Activated CD8-positive, alpha-beta memory T cell treated with anti-CD3 and anti-CD28 coated beads, Interleukin-2, amount 50 U/mL, for 4 hours (primary cell): ENCODE data around the gene DHX29.
"Not testable (repeated sequence)": the region's sequence is repeated elsewhere in the genome, so short reads cannot be mapped to it uniquely, and the experiment has no call there.

Experiments
- DNase-seq: peaks from one replicate; pipeline ENCODE4 v3.0.0-alpha.2; 2020

Gene DHX29

GRCh38 chr5:55307383-55308253 lies at the start of gene DHX29, which contains the start of gene MTREX:
Gene DHX29, minus strand, starts transcription at chr5:55307694. Its CDS starts 121 bp downstream, at chr5:55307573.
Gene MTREX, plus strand, starts transcription at chr5:55307989. Its CDS starts 25 bp downstream, at chr5:55308014.
- peak; percentile 84 for DNase-seq

GRCh38 chr5:55356896-55357295 lies 49.4 kb upstream of the DHX29 start:
- no peak for DNase-seq

GRCh38 chr5:55350754-55351153 lies 43.3 kb upstream of the DHX29 start:
- no peak for DNase-seq

- no peak for DNase-seq
Measured at GRCh38 chr5:55347786-55348185, 40.3 kb upstream of the DHX29 start.

GRCh38 chr5:55345327-55345726 lies 37.8 kb upstream of the DHX29 start:
- DNase-seq = no peak

- peak; percentile 64 for DNase-seq
Measured at GRCh38 chr5:55344392-55344992, 37.0 kb upstream of the DHX29 start.

GRCh38 chr5:55343609-55344008 lies 36.1 kb upstream of the DHX29 start:
- DNase-seq = no peak

- no peak for DNase-seq
Measured at GRCh38 chr5:55343107-55343506, 35.6 kb upstream of the DHX29 start.

- no peak for DNase-seq
Measured at GRCh38 chr5:55338810-55339243, 31.3 kb upstream of the DHX29 start.

GRCh38 chr5:55338092-55338613 lies 30.7 kb upstream of the DHX29 start:
- DNase-seq = no peak

- DNase-seq = no peak
Measured at GRCh38 chr5:55333811-55334210, 26.3 kb upstream of the DHX29 start.

- DNase-seq = no peak
Measured at GRCh38 chr5:55333017-55333416, 25.5 kb upstream of the DHX29 start.

- DNase-seq = no peak
Measured at GRCh38 chr5:55331321-55331720, 23.8 kb upstream of the DHX29 start.

GRCh38 chr5:55327281-55327680 lies 19.8 kb upstream of the DHX29 start:
- no peak for DNase-seq

- DNase-seq = no peak
Measured at GRCh38 chr5:55325621-55326020, 18.1 kb upstream of the DHX29 start.

- no peak for DNase-seq
Measured at GRCh38 chr5:55324815-55325418, 17.4 kb upstream of the DHX29 start.

GRCh38 chr5:55324006-55324405 lies 16.5 kb upstream of the DHX29 start:
- DNase-seq = no peak

- DNase-seq = no peak
Measured at GRCh38 chr5:55320571-55320970, 13.1 kb upstream of the DHX29 start.

- no peak for DNase-seq
Measured at GRCh38 chr5:55319491-55319890, 12.0 kb upstream of the DHX29 start.

GRCh38 chr5:55318237-55318636 lies 10.7 kb upstream of the DHX29 start:
- not testable (repeated sequence) for DNase-seq

GRCh38 chr5:55316837-55317236 lies 9.3 kb upstream of the DHX29 start:
- DNase-seq = no peak

GRCh38 chr5:55316289-55316688 lies 8.8 kb upstream of the DHX29 start:
- DNase-seq = no peak

- DNase-seq = no peak
Measured at GRCh38 chr5:55313870-55314617, 6.5 kb upstream of the DHX29 start.
